PFSK-1 (cell line): ENCODE data around the gene WDR45.

ENCODE experiments used
- FOXP2 ChIP-seq: optimal IDR thresholded peaks from 2 replicates; pipeline ENCODE3; 2011; ENCODE audit warnings: borderline replicate concordance, control low read depth, inconsistent platforms; ENCODE audit not compliant: insufficient read depth; ENCODE audit errors: extremely low read length, extremely low read depth
- POLR2AphosphoS5 ChIP-seq: IDR thresholded peaks from 2 replicates; pipeline ENCODE4 v1.6.1; 2012; ENCODE audit warnings: low read depth, mild to moderate bottlenecking, control low read depth, low read length, moderate library complexity
- SIN3A ChIP-seq: IDR thresholded peaks from 2 replicates; pipeline ENCODE4 v1.6.1; 2012; ENCODE audit warnings: mild to moderate bottlenecking, low read length, moderate library complexity, borderline replicate concordance; ENCODE audit not compliant: insufficient read depth
- TAF1 ChIP-seq: IDR thresholded peaks from 2 replicates; pipeline ENCODE4 v1.6.1; 2012; ENCODE audit warnings: low read length, control low read depth, borderline replicate concordance; ENCODE audit not compliant: insufficient read depth
- TF ChIP-seq, protein P1 (sequence below), 2 experiments: IDR thresholded peaks; 2 replicates each; pipeline versions ENCODE4 v1.6.1 to v1.8.0; 2011 to 2012; ENCODE audit warnings: low read depth in 2 of 2, low read length in 2 of 2, control low read depth in 1 of 2, inconsistent platforms in 1 of 2, mild to moderate bottlenecking in 1 of 2, moderate library complexity in 1 of 2; ENCODE audit not compliant: insufficient read depth in 1 of 2

DNA sequence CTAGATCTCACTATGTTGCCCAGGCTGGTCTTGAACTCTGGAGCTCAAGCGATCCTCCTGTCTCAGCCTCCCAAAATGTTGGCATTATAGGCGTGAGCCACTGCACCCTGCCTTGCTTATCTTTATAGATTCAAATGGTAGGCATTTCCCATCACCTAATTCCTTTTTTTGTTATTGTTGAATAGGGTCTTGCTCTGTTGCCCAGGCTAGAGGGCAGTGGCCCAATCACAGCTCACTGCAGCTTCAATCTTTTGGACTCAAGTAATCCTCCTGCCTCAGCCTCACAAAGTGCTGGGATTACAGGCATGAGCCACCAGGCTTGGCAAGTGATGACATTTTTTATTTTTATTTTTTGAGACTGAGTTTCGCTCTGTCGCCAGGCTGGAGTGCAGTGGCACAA is 16.7 kb upstream of the WDR45 start:
- TF ChIP-seq POLR2AphosphoS5 = no peak
- no peak for TF ChIP-seq SIN3A
- no peak for TF ChIP-seq TAF1
- TF ChIP-seq, protein P1, sequence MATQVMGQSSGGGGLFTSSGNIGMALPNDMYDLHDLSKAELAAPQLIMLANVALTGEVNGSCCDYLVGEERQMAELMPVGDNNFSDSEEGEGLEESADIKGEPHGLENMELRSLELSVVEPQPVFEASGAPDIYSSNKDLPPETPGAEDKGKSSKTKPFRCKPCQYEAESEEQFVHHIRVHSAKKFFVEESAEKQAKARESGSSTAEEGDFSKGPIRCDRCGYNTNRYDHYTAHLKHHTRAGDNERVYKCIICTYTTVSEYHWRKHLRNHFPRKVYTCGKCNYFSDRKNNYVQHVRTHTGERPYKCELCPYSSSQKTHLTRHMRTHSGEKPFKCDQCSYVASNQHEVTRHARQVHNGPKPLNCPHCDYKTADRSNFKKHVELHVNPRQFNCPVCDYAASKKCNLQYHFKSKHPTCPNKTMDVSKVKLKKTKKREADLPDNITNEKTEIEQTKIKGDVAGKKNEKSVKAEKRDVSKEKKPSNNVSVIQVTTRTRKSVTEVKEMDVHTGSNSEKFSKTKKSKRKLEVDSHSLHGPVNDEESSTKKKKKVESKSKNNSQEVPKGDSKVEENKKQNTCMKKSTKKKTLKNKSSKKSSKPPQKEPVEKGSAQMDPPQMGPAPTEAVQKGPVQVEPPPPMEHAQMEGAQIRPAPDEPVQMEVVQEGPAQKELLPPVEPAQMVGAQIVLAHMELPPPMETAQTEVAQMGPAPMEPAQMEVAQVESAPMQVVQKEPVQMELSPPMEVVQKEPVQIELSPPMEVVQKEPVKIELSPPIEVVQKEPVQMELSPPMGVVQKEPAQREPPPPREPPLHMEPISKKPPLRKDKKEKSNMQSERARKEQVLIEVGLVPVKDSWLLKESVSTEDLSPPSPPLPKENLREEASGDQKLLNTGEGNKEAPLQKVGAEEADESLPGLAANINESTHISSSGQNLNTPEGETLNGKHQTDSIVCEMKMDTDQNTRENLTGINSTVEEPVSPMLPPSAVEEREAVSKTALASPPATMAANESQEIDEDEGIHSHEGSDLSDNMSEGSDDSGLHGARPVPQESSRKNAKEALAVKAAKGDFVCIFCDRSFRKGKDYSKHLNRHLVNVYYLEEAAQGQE (IDR thresholded peaks at IDR 0.05; ENCODE audit: insufficient read depth in 1 of 2, low read depth in 2 of 2, low read length in 2 of 2) = no peak
- no peak for TF ChIP-seq FOXP2
